Activated CD8-positive, alpha-beta T cell treated with anti-CD3 and anti-CD28 coated beads, Interleukin-2, amount 10 ng/mL, durations not matched to agents 7 days and 5 days (primary cell): ENCODE results near the gene CTLA4. TPM values are rescaled to one million over a fixed set of nuclear protein-coding genes. Genes with fewer than 3 reads are reported as not detected.

ENCODE experiments used
- total RNA-seq, 2 experiments: library from RNA; stranded (reverse); gene quantifications; one replicate each; pipeline ENCODE4 v1.2.3, GENCODE V29; 2021

Gene CTLA4
- total RNA-seq, 2 experiments from 2014 or later, result 3.8 to 4.7 TPM

Other genes starting within 250 kb of the CTLA4 start
- 10 to 100 TPM; 25.6 to 27.2 TPM for gene CD28, start 161.1 kb upstream of the CTLA4 start, total RNA-seq
- gene ICOS, start 69.0 kb downstream of the CTLA4 start, total RNA-seq, result 10 to 100 TPM; 31.1 to 32.6 TPM